Measurements from ENCODE around the gene KRTAP5-2. TPM values are rescaled to one million over a fixed set of nuclear protein-coding genes. Genes with fewer than 3 reads are reported as not detected.

The KRTAP5-2 gene
- total RNA-seq, 1 experiment from 2014 or later = not detected

- H4K91ac ChIP-seq (ENCODE audit: insufficient read length, low read depth, low read length) = no peak overlapping the region
- H2BK5ac ChIP-seq (ENCODE audit: insufficient read length, low read length) = no peak overlapping the region
- H3K27me3 Mint-ChIP-seq (ENCODE audit: low read depth) = peaks cover 40% of the 10 kb centered on the region
- no peak overlapping the region for H2BK120ac ChIP-seq (ENCODE audit: low read depth, low read length, poor library complexity, severe bottlenecking)
- no peak overlapping the region for H4K5ac ChIP-seq (ENCODE audit: insufficient read length, low read depth, low read length)
- H3K9ac ChIP-seq (ENCODE audit: extremely low read depth, insufficient read length, low read length) = no peak overlapping the region
- H3K18ac ChIP-seq (ENCODE audit: insufficient read length, low read depth, low read length) = no peak overlapping the region
- no peaks in the 10 kb centered on the region for H3K23me2 ChIP-seq (ENCODE audit: insufficient read length, low read depth, low read length, poor library complexity, severe bottlenecking)
- no peaks in the 10 kb centered on the region for H3K79me1 ChIP-seq (ENCODE audit: insufficient read depth, low read depth, low read length, poor library complexity, severe bottlenecking)
- peaks cover 26 to 47% of the 10 kb centered on the region in 2 experiments for H3K4me1 Mint-ChIP-seq
- H3K4me2 ChIP-seq (ENCODE audit: insufficient read depth, insufficient read length, low read length) = no peak overlapping the region
- H3K9me3 Mint-ChIP-seq = no peaks in the 10 kb centered on the region
- H2AK5ac ChIP-seq (ENCODE audit: insufficient read length, low read length) = no peak overlapping the region
- peaks cover 2% of the 10 kb centered on the region; the same call in 1 of the 2 replicates for H3K4me1 ChIP-seq (ENCODE audit: insufficient read depth, low read length)
- H3K23ac ChIP-seq (ENCODE audit: insufficient read length, low read depth, low read length) = no peak overlapping the region
- no peak overlapping the region for H2AFZ ChIP-seq (ENCODE audit: low read length)
- peaks cover 0 to 1% (median 0%) of the 10 kb centered on the region in 3 experiments; a peak in 1 of 7 replicates for H3K36me3 Mint-ChIP-seq (ENCODE audit: insufficient read depth in 1 of 3, low read depth in 3 of 3)
- no peak overlapping the region for H3T11ph ChIP-seq (ENCODE audit: low read length)
- H3K56ac ChIP-seq (ENCODE audit: insufficient read length, low read depth, low read length) = no peak overlapping the region
- no peaks in the 10 kb centered on the region for H3K79me2 ChIP-seq (ENCODE audit: insufficient read depth, low read length)
- no peak overlapping the region for H2BK15ac ChIP-seq (ENCODE audit: low read depth, low read length)
- TF ChIP-seq, protein P1, sequence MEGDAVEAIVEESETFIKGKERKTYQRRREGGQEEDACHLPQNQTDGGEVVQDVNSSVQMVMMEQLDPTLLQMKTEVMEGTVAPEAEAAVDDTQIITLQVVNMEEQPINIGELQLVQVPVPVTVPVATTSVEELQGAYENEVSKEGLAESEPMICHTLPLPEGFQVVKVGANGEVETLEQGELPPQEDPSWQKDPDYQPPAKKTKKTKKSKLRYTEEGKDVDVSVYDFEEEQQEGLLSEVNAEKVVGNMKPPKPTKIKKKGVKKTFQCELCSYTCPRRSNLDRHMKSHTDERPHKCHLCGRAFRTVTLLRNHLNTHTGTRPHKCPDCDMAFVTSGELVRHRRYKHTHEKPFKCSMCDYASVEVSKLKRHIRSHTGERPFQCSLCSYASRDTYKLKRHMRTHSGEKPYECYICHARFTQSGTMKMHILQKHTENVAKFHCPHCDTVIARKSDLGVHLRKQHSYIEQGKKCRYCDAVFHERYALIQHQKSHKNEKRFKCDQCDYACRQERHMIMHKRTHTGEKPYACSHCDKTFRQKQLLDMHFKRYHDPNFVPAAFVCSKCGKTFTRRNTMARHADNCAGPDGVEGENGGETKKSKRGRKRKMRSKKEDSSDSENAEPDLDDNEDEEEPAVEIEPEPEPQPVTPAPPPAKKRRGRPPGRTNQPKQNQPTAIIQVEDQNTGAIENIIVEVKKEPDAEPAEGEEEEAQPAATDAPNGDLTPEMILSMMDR (conservative IDR thresholded peaks at IDR 0.05) = no peak
- no peaks in the 10 kb centered on the region for H4K20me1 ChIP-seq (ENCODE audit: control insufficient read depth, insufficient read depth, insufficient read length)
- H3K14ac ChIP-seq (ENCODE audit: insufficient read depth, low read length) = no peak overlapping the region; the same call in 1 of the 2 replicates
- H3K9me3 ChIP-seq (ENCODE audit: control insufficient read depth, low read depth, low read length) = no peaks in the 10 kb centered on the region
- H3K4me3 Mint-ChIP-seq = 0 out of 5 replicates have a peak overlapping the region, but pooled peaks of 1 of the 2 experiments have one; percentile 41
- H3K27me3 ChIP-seq (ENCODE audit: insufficient read depth, low read length) = peaks cover 8% of the 10 kb centered on the region; the same call in 1 of the 2 replicates
- H4K8ac ChIP-seq (replicated peaks; ENCODE audit: insufficient read length, low read depth, low read length) = no peak overlapping the region
- peak; percentile 38 for DNase-seq
- H3K27ac ChIP-seq (ENCODE audit: insufficient read length, low read depth, low read length) = no peak overlapping the region
- no peak overlapping the region for H3K4ac ChIP-seq (ENCODE audit: low read depth, low read length)
- WGBS (ENCODE audit: extremely low coverage, insufficient read length, low lambda C conversion rate) = no CpG with 5 or more reads among the region's 9 CpGs
- no peak overlapping the region for H2BK20ac ChIP-seq (ENCODE audit: low read depth, low read length, poor library complexity, severe bottlenecking)
- H3K27ac Mint-ChIP-seq = no peak overlapping the region
- H2BK12ac ChIP-seq (ENCODE audit: insufficient read length, low read depth, low read length) = no peak overlapping the region
Measured at GRCh38 chr11:1555713-1556153, 42.4 kb downstream of the KRTAP5-2 start.

Measured in H9 (cell line).